Measurements from ENCODE around the gene CFAP43.

DNA sequence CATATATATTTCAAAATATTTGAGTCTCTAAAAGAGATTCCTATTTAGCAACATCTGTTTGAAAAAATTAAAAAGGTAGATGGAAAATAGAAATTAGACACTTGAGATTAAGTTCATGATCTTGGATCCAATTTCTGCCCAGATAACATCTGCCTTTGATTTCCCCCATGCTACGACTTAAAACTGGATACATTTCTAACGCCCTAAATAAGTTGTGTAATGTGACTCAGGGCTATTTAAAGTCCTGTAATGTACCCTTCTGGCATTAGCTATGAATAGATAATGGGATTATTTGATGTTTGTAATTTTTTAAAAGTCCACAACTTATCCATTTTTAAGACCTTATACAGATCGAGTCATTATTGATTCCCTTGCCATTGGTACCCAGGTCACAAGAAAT lies 23.4 kb downstream of the CFAP43 start:
- TF ChIP-seq POLR2A (IDR thresholded peaks at IDR 0.05) (no peak), CTCF (IDR thresholded peaks at IDR 0.05 in 4 of 5, conservative IDR thresholded peaks at IDR 0.05 in 1 of 5) (no peak)

Data from gastrocnemius medialis (tissue), 4 donors.